ENCODE data around the gene DERL3. TPM values are rescaled to one million over a fixed set of nuclear protein-coding genes. Genes with fewer than 3 reads are reported as not detected.

DERL3 gene
- total RNA-seq, 1 experiment from 2014 or later, result 12.5 TPM

DNA sequence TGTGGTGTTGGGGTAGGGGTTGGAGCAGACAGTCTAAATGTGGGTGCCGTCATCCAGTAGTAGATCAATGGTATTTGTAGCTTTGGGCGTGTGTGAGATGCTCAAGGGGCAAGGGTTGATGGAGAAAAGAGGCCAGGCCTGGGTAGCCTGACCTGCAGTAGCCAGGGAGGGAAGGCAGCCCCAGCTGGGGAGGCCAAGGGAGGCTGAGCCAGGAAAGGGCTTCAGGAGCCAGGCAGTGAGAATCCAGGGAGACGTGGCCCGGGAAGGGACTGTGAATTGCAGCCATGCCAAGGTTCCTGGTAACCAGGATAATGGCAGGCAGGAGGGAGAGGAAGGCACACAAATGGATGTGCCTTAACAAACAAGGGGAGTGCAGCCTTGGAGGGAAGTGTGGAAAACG, 2.5 kb upstream of the DERL3 start (continued):
- TF ChIP-seq AFF4 (CRISPR knock-in tag; IDR thresholded peaks at IDR 0.05; ENCODE audit: borderline replicate concordance) (no peak), NFATC4 (CRISPR knock-in tag; IDR thresholded peaks at IDR 0.05) (no peak), MYBL2 (CRISPR knock-in tag; IDR thresholded peaks at IDR 0.05) (no peak), ZNF396 (CRISPR knock-in tag; IDR thresholded peaks at IDR 0.05; ENCODE audit: borderline replicate concordance) (no peak), PRRX2 (CRISPR knock-in tag; IDR thresholded peaks at IDR 0.05) (no peak), STAT6 (CRISPR knock-in tag; conservative IDR thresholded peaks at IDR 0.05; ENCODE audit: low read depth) (no peak)
- TF ChIP-seq, protein P1, sequence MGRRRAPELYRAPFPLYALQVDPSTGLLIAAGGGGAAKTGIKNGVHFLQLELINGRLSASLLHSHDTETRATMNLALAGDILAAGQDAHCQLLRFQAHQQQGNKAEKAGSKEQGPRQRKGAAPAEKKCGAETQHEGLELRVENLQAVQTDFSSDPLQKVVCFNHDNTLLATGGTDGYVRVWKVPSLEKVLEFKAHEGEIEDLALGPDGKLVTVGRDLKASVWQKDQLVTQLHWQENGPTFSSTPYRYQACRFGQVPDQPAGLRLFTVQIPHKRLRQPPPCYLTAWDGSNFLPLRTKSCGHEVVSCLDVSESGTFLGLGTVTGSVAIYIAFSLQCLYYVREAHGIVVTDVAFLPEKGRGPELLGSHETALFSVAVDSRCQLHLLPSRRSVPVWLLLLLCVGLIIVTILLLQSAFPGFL (CRISPR knock-in tag; IDR thresholded peaks at IDR 0.05; ENCODE audit: borderline replicate concordance), result no peak

- H3K27ac Mint-ChIP-seq, result no peak overlapping the region
- peak overlapping the region; percentile 88; the same call in 1 of the 2 replicates for H3K4me3 Mint-ChIP-seq
- CTCF ChIA-PET, result interaction anchor here (0.7 kb wide), 1 partner anchor 10 kb away, joined by 4 read pairs; no protein-coding TSS in a partner anchor
- TF ChIP-seq ETV6 (CRISPR knock-in tag; IDR thresholded peaks at IDR 0.05) (no peak), RORB (CRISPR knock-in tag; IDR thresholded peaks at IDR 0.05) (no peak), PRDM15 (CRISPR knock-in tag; IDR thresholded peaks at IDR 0.05) (no peak), NR1H2 (CRISPR knock-in tag; IDR thresholded peaks at IDR 0.05) (no peak), ZNF219 (CRISPR knock-in tag; IDR thresholded peaks at IDR 0.05; ENCODE audit: borderline replicate concordance) (no peak), SP1 (CRISPR knock-in tag; conservative IDR thresholded peaks at IDR 0.05) (no peak), GTF2I (CRISPR knock-in tag; conservative IDR thresholded peaks at IDR 0.05) (no peak), ZNF416 (CRISPR knock-in tag; IDR thresholded peaks at IDR 0.05) (no peak), FOXP4 (CRISPR knock-in tag; IDR thresholded peaks at IDR 0.05) (no peak), EMX1 (CRISPR knock-in tag; IDR thresholded peaks at IDR 0.05) (no peak), KAT7 (CRISPR knock-in tag; IDR thresholded peaks at IDR 0.05; ENCODE audit: borderline replicate concordance) (no peak), ZNF671 (CRISPR knock-in tag; IDR thresholded peaks at IDR 0.05) (no peak), SOX15 (CRISPR knock-in tag; IDR thresholded peaks at IDR 0.05) (no peak)
- TF ChIP-seq, protein P2, sequence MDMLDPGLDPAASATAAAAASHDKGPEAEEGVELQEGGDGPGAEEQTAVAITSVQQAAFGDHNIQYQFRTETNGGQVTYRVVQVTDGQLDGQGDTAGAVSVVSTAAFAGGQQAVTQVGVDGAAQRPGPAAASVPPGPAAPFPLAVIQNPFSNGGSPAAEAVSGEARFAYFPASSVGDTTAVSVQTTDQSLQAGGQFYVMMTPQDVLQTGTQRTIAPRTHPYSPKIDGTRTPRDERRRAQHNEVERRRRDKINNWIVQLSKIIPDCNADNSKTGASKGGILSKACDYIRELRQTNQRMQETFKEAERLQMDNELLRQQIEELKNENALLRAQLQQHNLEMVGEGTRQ (CRISPR knock-in tag; IDR thresholded peaks at IDR 0.05), result no peak
Measured at GRCh38 chr22:23840026-23840425, 1.2 kb upstream of the DERL3 start.

More at GRCh38 chr22:23840026-23840425, 1.2 kb upstream of the DERL3 start:
- POLR2A ChIA-PET, result no interaction called here
- H3K27me3 Mint-ChIP-seq (ENCODE audit: low read depth), result peaks cover 23% of the 10 kb centered on the region
- peaks cover 23% of the 10 kb centered on the region for H3K4me1 Mint-ChIP-seq
- no peak for DNase-seq (ENCODE audit: low spot score)
- no peaks in the 10 kb centered on the region for H3K9me3 Mint-ChIP-seq
- ATAC-seq, result no peak
- peaks cover 3% of the 10 kb centered on the region for H3K36me3 Mint-ChIP-seq

Measured in WTC11 (cell line).